ENCODE data around the gene STX1A.
"Not testable (repeated sequence)": the region's sequence is repeated elsewhere in the genome, so short reads cannot be mapped to it uniquely, and the experiment has no call there.

The STX1A gene

DNA sequence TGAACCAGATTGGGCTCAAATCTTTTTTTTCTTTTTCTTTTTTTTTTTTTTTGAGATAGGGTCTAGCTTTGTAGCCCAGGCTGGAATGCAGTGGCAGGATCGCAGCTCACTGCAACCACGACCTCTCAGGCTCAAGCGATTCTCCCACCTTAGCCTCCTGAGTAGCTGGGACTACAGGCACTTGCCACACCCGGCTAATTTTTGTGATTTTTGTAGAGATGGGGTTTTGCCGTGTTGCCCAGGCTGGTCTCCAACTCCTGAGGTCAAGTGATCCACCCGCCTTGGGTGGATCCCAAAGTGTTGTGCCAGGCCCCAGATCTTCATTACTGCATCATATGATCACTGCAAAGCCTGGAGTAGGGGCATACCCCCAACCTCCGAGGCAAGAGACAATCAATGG lies 39.0 kb downstream of the STX1A start:
- no peak for DNase-seq

DNA sequence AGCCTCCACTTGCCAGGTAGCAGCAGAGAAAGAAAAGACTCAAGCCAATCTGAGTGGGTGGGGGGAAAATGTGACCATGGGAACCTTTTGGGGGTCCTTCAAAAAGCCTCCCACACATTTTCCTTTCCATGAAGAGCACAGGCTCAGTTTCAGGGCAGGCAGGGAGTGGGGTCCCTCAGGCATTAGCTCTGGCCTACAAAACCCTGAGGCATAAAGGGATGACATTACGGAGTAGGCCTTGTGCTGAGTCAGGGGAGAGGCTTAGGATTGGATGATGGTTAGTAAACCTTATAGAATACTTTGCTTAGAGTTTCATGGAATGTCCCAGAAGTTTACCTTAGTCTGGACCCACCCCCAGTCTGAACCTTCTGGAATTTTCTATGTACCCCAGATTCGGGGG lies 39.8 kb downstream of the STX1A start:
- no peak for DNase-seq

DNA sequence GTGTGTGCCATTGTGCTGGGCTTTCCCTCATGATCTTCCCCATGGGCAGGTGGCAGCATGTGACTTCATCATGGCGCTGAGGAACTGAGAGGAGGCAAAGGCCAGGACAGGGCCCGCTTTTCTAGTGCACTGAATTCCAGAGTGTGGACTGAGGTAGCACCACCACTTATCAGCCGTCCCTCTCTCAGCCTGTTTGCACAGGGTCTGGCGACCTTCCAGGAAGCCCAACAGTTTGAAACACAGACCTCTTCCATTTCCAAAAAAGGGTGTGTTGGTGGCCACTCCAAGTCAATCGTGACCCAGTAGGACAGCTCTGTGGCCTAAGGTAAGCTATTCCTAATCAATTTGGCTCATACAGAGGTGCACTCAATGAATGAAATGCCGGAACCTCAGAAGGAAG lies 40.6 kb downstream of the STX1A start:
- DNase-seq: no peak

DNA sequence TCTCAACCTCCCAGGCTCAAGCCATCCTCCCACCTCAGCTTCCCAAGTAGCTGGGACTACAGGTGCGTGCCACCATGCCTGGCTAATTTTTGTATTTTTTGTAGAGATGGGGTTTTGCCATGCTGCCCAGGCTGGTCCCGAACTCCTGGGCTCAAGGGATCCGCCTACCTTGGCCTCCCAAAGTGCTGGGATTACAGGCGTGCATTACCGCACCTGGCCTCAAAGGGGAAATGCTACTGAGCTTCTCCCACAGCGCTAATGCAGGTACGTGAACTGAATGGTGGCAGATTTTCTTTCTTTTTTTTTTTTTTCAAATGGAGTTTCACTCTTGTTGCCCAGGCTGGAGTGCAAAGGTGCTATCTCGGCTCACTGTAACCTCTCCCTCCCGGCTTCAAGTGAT lies 43.4 kb downstream of the STX1A start:
- DNase-seq: not testable (repeated sequence)

DNA sequence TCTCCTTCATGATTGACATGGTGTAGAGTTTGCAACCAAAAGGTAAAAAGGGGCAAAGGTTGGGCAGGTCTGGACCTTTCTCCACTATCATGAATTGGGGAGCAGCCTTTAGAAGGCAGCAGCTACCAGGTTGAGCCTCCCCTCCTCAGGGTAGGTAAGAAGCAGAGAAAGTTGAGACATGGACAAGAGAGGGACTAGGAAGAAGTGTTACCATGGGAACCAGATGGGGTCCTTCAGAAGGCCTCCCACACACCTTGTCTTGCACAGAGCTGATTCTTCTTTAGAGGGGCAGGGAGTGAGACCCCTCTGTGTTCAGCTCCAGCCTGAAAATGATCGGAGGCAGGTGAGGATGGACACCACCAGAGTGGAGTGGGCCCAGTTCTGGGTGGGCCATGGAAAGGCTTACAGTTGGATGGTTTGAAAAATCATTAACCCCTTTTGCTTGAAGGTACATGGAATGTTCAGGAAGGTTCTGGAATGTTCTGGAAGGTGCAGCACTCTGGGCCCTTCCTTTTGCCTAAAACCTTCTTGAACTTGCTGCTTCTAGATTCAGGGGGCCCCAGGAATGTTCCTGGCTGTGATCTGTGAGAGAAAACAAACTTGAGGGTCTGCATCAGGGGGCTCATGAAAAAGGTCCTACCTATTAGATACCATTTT lies 44.9 kb downstream of the STX1A start:
- no peak for DNase-seq

DNA sequence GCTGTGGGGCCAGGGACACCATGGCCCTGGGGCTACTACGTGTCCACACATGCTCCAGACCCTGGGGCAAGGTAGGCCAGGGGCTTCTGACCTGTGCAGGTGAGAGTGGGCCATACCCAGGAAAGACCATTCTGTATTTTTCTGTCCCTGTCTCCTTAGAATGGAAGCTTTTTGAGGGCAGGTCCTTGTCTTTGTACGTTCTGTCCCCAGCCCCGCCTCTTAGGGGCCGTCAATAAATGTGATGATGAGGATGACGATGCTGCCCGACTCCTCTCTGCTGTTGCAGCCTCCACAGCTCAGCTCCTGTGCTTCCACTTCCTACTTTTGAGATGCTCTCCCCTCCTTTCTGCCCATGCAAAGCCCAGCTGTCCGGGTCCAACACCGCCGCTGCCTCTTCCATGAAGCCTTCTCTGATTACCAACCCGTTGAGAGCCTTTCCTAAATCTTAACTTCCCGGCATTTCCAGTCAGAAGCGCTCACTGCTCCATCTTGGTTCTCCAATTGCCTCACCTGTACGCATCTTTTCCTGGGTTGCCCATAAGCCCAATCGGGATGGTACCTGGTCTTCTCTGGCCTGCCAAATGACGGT lies 47.5 kb downstream of the STX1A start:
- DNase-seq: no peak

DNA sequence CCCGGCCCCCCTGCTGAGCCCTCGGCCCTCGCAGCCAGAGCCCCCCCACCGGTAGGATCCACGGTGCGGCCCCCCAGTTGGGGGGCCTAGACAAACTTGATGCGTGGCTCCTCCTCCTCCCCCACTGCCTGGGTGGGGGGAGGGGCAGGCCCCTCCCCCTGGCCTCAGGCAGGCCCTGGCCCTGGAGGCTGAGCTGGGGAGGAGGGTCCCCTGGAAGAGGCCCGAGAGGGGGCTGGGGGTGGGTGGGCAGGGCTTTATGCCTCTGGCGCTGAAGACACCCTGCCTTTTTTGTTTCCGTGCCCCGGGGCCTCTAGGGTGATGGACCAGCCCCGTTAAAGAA lies 48.2 kb downstream of the STX1A start:
- DNase-seq: no peak

DNA sequence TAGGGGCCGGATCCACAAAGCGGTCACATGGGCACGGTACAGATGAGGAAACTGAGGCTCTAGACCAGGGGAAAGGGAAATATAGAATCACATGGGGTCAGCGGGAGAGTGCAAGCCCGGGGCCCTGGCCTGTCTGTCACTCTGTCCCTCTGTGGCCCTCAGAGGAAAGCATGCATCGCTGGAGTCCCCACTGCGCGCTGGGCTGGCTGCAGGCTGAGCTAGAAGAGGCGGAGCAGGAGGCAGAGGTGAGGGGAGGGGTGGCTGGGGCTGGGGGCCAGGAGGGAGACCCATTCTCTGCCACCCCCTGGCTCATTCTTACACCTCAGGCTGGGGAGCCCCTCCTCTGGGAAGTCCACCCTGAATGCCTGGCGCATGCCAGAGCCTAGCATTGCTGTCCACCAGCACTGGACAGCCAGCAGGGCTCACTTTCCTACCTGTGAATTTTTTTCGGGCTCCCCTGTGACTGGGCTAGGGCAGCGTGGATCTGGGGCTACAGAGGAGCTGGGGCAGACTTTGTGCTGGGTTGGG lies 49.5 kb downstream of the STX1A start:
- DNase-seq: no peak

DNA sequence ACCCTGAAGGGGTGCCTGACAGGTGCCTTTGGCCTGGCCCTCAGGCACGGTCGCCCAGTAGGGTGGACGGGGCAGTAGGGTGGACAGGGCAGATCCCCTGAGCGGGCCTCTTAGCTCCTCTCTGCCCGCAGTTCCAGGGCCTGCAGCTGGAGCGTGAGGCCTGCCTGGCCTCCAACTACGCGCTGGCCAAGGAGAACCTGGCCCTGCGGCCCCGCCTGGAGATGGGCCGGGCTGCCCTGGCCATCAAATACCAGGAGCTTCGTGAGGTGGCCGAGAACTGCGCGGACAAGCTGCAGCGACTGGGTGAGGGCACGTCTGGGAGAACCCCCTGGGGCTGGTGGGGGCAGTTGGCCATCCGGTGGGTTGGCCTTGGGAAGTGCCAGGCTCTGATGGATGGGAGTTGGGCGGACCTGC lies 50.2 kb downstream of the STX1A start:
- DNase-seq: no peak

DNA sequence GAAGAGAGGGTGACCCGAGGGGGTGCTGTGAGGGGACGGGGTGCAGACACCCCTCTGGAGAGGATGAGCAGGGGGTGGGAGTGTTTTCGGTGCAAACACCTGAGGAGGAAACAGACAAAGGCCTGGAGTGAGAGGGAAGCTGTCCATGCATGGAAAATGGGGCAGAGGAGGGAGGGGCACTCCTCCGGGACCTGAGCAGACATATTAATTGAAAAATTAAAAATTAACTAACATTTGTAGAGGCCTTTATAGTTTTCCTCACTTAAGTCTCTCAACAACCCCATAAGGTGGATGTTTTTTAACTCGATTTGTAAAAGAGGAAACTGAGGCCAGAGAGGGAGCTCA lies 50.6 kb downstream of the STX1A start:
- no peak for DNase-seq

DNA sequence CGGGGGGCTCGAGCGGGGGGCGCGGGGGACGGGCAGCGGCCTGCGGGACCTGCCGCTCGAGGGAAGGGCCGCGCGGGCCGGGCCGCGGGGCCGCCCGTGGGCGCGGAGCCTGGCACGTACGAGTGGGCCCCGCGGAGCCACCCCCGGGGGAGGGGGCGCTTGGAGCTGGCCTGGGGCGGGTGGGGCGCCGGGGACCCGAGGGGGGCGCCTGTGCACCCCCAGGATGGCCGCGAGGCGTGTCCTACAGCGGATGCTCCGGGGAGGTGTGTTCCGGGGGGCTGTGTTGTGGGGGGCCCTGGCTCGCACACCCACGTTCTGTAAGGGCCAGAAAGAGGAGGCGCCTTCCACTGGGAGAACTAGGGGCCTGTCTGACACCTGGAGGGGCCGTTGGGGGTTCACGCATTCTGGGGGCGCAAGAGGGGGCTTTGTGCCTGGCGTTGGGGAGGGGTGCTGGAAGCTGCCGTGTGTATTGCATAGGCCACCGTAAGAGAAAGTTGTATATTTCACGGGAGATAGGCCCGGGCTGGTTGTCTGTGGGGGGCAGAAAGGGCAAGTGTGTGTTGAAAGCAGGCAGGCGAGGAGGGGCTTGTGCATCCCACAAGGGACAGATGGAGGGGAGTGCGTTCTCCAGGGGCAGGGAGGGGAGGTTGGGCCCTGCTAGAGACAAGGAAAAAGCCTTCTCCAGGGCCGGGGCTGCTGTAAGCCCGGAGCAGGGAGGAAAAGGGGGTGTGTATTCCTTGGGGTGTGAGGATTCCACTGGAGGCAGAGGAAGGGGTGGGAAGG lies 51.2 kb downstream of the STX1A start:
- no peak for DNase-seq

DNA sequence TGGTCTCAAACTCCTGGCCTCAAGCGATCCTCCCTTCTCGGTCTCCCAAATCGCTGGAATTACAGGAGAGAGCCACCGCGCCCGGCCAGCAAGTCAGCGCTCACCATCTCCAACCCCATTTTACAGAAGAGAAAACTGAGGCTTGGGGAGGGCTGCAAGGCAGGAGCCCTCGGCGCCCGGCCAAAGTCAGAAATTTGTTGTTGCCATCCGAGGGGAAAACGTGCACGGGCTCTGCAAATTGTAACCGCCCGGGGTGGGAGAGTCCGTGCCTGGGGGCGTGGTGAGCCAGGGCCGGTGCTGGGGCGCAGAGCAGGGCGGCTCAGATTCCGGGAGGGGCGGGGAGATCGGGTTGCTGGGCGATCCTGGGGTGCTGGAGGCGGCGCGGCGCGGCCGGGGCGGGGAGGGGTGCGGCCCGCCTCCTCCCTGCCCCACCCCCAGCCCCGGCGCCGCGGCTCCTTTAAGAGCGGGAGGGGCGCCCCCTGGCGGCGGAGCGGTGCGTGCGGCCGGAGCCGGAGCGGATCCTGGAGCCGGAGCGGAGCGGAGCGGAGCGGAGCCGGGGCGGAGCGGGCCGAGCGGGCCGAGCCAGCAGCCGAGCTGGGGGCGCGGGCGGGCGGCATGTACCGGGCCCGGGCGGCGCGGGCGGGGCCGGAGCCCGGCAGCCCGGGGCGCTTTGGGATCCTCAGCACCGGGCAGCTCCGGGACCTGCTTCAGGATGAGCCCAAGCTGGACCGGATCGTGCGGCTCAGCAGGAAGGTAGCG lies 51.9 kb downstream of the STX1A start, which contains the start of gene VPS37D:
VPS37D (plus strand) TSS at position 488 of the 759 bp plus-strand sequence; CDS start at position 616, 128 bp downstream.
- DNase-seq: peak; percentile 93

DNA sequence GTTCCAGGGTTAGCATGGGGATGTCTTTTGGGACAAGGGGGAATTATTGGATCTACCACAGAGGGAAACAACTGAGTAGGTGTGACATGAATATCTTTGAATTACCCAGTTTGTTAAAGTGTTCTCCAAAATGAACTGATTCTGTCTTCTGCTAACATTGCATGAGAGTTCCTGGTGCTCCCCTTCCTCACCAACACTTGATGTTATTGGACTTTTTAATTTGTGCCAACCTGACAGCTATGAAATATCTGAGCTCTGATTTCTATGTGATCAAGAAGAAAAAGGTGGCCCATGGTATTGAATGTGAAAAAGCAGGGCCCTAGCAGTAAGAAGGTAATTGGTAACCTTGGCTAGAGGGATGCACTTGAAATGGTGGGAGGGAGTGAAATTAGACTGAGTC lies 56.4 kb downstream of the STX1A start:
- DNase-seq: no peak

DNA sequence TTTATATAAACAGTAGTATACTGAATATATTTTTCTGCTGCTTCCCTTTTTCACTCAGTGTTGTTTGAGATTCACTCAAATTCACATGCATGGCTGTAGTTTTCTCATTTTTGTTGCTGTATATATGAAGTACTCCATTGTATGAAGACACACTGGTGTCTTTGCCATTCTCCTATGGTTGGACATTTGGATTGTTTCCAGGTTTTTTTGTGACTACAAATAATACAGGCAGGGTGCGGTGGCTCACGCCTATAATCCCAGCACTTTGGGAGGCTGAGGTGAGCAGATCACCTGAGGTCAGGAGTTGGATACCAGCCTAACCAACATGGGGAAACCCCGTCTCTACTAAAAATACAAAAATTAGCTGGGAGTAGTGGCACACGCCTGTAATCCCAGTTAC lies 58.9 kb downstream of the STX1A start:
- not testable (repeated sequence) for DNase-seq

DNA sequence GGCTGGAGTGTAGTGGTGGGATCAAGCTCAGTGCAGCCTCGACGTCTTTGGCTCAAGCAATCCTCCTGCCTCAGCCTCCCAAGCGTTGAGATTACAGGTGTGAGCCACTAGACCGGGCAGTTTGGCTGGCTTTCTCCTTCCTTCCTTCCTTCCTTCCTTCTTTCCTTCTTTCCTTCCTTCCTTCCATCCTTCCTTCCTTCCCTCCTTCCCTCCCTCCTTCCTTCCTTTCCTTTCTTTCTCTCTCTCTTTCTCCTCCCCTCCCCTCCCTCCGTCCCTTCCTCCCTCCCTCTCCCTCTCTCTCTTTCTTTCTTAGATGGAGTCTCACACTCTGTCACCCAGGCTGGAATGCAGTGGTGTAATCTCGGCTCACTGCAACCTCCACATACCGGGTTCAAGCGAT lies 59.5 kb downstream of the STX1A start:
- no peak for DNase-seq

DNA sequence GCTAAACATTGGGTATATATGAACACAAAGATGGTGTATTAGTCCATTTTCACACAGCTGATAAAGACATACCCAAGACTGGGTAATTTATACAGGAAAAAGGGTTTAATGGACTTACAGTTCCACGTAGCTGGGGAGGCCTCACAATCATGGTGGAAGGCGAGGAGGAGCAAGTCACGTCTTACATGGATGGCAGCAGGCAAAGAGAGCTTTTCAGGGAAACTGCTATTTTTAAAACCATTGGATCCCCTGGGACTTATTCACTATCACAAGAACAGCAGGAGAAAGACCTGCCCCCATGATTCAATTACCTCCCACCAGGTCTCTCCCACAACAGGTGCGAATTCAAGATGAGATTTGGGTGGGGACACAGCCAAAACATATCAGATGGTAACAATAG lies 64.2 kb downstream of the STX1A start:
- DNase-seq: not testable (repeated sequence)

DNA sequence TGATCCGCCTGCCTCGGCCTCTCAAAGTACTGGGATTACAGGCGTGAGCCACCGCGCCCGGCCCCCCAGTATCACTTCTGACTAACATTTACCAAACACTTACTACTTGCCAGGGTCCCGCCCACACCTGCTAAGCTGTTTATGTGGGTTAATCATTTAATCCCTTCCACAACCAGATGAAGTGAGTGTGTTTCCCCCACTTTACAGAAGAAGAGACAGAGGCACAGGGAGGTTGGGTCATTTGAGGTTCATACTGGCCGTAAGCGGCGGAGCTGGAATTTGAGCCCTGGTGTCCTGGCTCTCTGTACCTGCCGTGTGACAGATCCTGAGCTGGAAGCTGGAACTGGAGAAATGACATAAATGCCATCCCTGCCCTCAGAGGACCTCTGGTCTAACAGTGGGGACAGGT lies 66.9 kb downstream of the STX1A start:
- no peak for DNase-seq

DNA sequence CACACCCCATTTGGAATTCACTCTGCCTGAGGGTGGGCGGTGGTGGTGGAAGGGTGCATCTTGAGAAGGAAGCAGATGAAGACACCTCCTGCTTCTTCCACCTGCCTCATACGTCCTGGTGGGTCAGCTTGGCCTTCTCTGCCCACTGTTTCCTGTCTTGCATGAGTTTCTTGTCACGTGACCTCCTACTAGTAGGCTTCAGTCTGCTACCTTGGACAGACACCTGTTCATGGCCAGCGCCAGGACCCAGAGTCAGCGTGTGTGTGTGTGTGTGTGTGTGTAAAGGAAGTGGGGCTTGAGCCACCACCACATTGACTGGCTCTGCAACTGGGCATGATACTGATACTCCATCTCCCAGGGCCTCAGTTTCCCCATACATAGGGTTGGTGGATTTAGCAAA lies 68.9 kb downstream of the STX1A start:
- DNase-seq: no peak

DNA sequence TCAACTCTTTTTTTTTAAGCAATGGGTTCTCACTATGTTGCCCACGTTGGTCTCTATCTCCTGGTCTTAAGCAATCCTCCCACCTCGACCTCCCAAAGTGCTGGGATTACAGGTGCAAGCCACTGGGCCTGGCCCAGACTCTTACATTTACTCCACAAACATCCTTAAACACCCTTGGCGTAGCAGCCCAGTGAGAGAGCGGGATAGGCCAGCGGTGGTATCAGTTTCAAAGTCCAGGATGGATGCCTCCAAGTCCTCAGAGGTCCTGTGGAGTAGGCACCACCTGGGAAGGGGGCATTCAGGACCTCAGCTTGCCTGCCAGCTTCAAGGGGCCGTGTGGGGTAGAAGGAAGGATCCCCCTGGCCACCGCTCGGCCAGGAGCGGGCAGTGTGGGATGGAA lies 69.9 kb downstream of the STX1A start:
- no peak for DNase-seq
